ENCODE data around the gene SERPINB1.

Gene SERPINB1

GRCh38 chr6:2877057-2877882 is 35.6 kb upstream of the SERPINB1 start:
- TF ChIP-seq EZH2 (IDR thresholded peaks at IDR 0.05) = no peak
- no peak for TF ChIP-seq FOXP2 (optimal IDR thresholded peaks at IDR 0.05; ENCODE audit: control extremely low read depth, extremely low read length, insufficient read depth)
- TF ChIP-seq POLR2AphosphoS5 (IDR thresholded peaks at IDR 0.05; ENCODE audit: borderline replicate concordance, low read depth, low read length) = no peak
- Histone ChIP-seq H3K27ac (no peak overlapping the region), H3K9me3 (ENCODE audit: low read depth, low read length) (no peaks in the 10 kb centered on the region), H3K36me3 (ENCODE audit: insufficient read depth, low read length) (no peaks in the 10 kb centered on the region), H3K9ac (ENCODE audit: insufficient read length) (no peak overlapping the region), H3K4me3 (no peak overlapping the region)
- no peak for DNase-seq (ENCODE audit: low read depth, low spot score)

GRCh38 chr6:2876210-2877056 is 34.8 kb upstream of the SERPINB1 start:
- no peaks in the 10 kb centered on the region for H3K9me3 ChIP-seq (ENCODE audit: low read depth, low read length)
- no peak for DNase-seq (ENCODE audit: low read depth, low spot score)

GRCh38 chr6:2875359-2876191 is 33.9 kb upstream of the SERPINB1 start:
- Histone ChIP-seq H3K36me3 (ENCODE audit: insufficient read depth, low read length) (no peaks in the 10 kb centered on the region), H3K27ac (no peak overlapping the region), H3K9me3 (ENCODE audit: low read depth, low read length) (no peaks in the 10 kb centered on the region), H3K9ac (ENCODE audit: insufficient read length) (no peak overlapping the region), H3K4me3 (no peak overlapping the region)
- TF ChIP-seq POLR2AphosphoS5 (IDR thresholded peaks at IDR 0.05; ENCODE audit: borderline replicate concordance, low read depth, low read length) = no peak
- TF ChIP-seq EZH2 (IDR thresholded peaks at IDR 0.05) = no peak
- TF ChIP-seq FOXP2 (optimal IDR thresholded peaks at IDR 0.05; ENCODE audit: control extremely low read depth, extremely low read length, insufficient read depth) = no peak
- DNase-seq (ENCODE audit: low read depth, low spot score) = no peak

More at GRCh38 chr6:2876210-2877056, 34.8 kb upstream of the SERPINB1 start:
- H3K9ac ChIP-seq (ENCODE audit: insufficient read length) = no peak overlapping the region
- no peaks in the 10 kb centered on the region for H3K36me3 ChIP-seq (ENCODE audit: insufficient read depth, low read length)
- TF ChIP-seq FOXP2 (optimal IDR thresholded peaks at IDR 0.05; ENCODE audit: control extremely low read depth, extremely low read length, insufficient read depth) = no peak
- TF ChIP-seq POLR2AphosphoS5 (IDR thresholded peaks at IDR 0.05; ENCODE audit: borderline replicate concordance, low read depth, low read length) = no peak
- no peak for TF ChIP-seq EZH2 (IDR thresholded peaks at IDR 0.05)
- no peak overlapping the region for H3K4me3 ChIP-seq
- H3K27ac ChIP-seq = no peak overlapping the region

- no peak overlapping the region for H3K27ac ChIP-seq
- H3K9me3 ChIP-seq (ENCODE audit: low read depth, low read length) = no peaks in the 10 kb centered on the region
- H3K9ac ChIP-seq (ENCODE audit: insufficient read length) = no peak overlapping the region
- no peak overlapping the region for H3K4me3 ChIP-seq
- no peaks in the 10 kb centered on the region for H3K36me3 ChIP-seq (ENCODE audit: insufficient read depth, low read length)
- TF ChIP-seq EZH2 (IDR thresholded peaks at IDR 0.05) (no peak), POLR2AphosphoS5 (IDR thresholded peaks at IDR 0.05; ENCODE audit: borderline replicate concordance, low read depth, low read length) (no peak), FOXP2 (optimal IDR thresholded peaks at IDR 0.05; ENCODE audit: control extremely low read depth, extremely low read length, insufficient read depth) (no peak)
- DNase-seq (ENCODE audit: low read depth, low spot score) = no peak
Observed at GRCh38 chr6:2873643-2874042, 32.0 kb upstream of the SERPINB1 start.

- no peak overlapping the region for H3K27ac ChIP-seq
- no peak for TF ChIP-seq EZH2 (IDR thresholded peaks at IDR 0.05)
- TF ChIP-seq POLR2AphosphoS5 (IDR thresholded peaks at IDR 0.05; ENCODE audit: borderline replicate concordance, low read depth, low read length) = no peak
- no peak for TF ChIP-seq FOXP2 (optimal IDR thresholded peaks at IDR 0.05; ENCODE audit: control extremely low read depth, extremely low read length, insufficient read depth)
- no peak overlapping the region for H3K4me3 ChIP-seq
- H3K36me3 ChIP-seq (ENCODE audit: insufficient read depth, low read length) = no peaks in the 10 kb centered on the region
- no peaks in the 10 kb centered on the region for H3K9me3 ChIP-seq (ENCODE audit: low read depth, low read length)
- no peak for DNase-seq (ENCODE audit: low read depth, low spot score)
- no peak overlapping the region for H3K9ac ChIP-seq (ENCODE audit: insufficient read length)
Observed at GRCh38 chr6:2872423-2873358, 31.0 kb upstream of the SERPINB1 start.

GRCh38 chr6:2871953-2872352 is 30.3 kb upstream of the SERPINB1 start:
- Histone ChIP-seq H3K36me3 (ENCODE audit: insufficient read depth, low read length) (no peaks in the 10 kb centered on the region), H3K4me3 (no peak overlapping the region), H3K9me3 (ENCODE audit: low read depth, low read length) (no peaks in the 10 kb centered on the region), H3K27ac (no peak overlapping the region), H3K9ac (ENCODE audit: insufficient read length) (no peak overlapping the region)
- DNase-seq (ENCODE audit: low read depth, low spot score) = no peak
- no peak for TF ChIP-seq POLR2AphosphoS5 (IDR thresholded peaks at IDR 0.05; ENCODE audit: borderline replicate concordance, low read depth, low read length)
- TF ChIP-seq FOXP2 (optimal IDR thresholded peaks at IDR 0.05; ENCODE audit: control extremely low read depth, extremely low read length, insufficient read depth) = no peak
- TF ChIP-seq EZH2 (IDR thresholded peaks at IDR 0.05) = no peak

GRCh38 chr6:2871102-2871501 is 29.4 kb upstream of the SERPINB1 start:
- no peak overlapping the region for H3K4me3 ChIP-seq
- TF ChIP-seq FOXP2 (optimal IDR thresholded peaks at IDR 0.05; ENCODE audit: control extremely low read depth, extremely low read length, insufficient read depth) (no peak), POLR2AphosphoS5 (IDR thresholded peaks at IDR 0.05; ENCODE audit: borderline replicate concordance, low read depth, low read length) (no peak), EZH2 (IDR thresholded peaks at IDR 0.05) (no peak)
- H3K9me3 ChIP-seq (ENCODE audit: low read depth, low read length) = no peaks in the 10 kb centered on the region
- no peaks in the 10 kb centered on the region for H3K36me3 ChIP-seq (ENCODE audit: insufficient read depth, low read length)
- no peak for DNase-seq (ENCODE audit: low read depth, low spot score)
- H3K9ac ChIP-seq (ENCODE audit: insufficient read length) = no peak overlapping the region
- no peak overlapping the region for H3K27ac ChIP-seq
